ENCODE measurements around the gene AKNAD1.

DNA sequence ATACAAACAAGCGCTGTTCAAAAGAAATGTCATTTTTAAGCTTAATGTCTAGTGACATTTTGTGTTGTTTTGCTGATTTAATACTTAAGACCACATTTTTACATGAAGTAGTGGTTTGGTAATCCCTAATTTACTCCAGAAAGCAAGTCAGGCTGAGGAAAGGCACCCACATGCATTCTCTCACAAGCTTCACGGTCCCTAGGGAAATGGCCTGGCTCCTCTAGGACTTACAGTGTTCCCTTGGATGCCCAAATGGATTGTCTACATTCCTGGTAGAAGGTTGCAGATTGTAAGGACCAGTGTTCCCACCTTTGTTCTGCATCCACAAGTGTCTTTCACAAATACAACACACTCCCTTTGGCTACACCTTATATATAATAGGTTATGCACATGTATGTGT lies 29.4 kb upstream of the AKNAD1 start:
- TF ChIP-seq EZH2 (IDR thresholded peaks at IDR 0.05; ENCODE audit: low read length, unreplicated experiment) (no peak), EZH2phosphoT487 (IDR thresholded peaks at IDR 0.05; ENCODE audit: borderline replicate concordance, low read length) (no peak)
- TF ChIP-seq, protein P1, sequence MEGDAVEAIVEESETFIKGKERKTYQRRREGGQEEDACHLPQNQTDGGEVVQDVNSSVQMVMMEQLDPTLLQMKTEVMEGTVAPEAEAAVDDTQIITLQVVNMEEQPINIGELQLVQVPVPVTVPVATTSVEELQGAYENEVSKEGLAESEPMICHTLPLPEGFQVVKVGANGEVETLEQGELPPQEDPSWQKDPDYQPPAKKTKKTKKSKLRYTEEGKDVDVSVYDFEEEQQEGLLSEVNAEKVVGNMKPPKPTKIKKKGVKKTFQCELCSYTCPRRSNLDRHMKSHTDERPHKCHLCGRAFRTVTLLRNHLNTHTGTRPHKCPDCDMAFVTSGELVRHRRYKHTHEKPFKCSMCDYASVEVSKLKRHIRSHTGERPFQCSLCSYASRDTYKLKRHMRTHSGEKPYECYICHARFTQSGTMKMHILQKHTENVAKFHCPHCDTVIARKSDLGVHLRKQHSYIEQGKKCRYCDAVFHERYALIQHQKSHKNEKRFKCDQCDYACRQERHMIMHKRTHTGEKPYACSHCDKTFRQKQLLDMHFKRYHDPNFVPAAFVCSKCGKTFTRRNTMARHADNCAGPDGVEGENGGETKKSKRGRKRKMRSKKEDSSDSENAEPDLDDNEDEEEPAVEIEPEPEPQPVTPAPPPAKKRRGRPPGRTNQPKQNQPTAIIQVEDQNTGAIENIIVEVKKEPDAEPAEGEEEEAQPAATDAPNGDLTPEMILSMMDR (conservative IDR thresholded peaks at IDR 0.05; ENCODE audit: low read depth, low read length) = no peak

Measured in PC-3 (cell line).